Fibroblast of the aortic adventitia (primary cell): ENCODE data around the gene OR10R2. TPM values are rescaled to one million over a fixed set of nuclear protein-coding genes. Genes with fewer than 3 reads are reported as not detected.
A peak's percentile ranks its signal among the peaks of the same experiment; 100 is the strongest.

Experiments
- DNase-seq: peaks from one replicate; pipeline ENCODE4 v3.0.0-alpha.2; 2010; ENCODE audit warnings: low read depth
- H3K4me3 ChIP-seq: 2 replicates; pipeline ENCODE4 v1.5.1; 2011; ENCODE audit warnings: low read depth, mild to moderate bottlenecking, control low read depth, low read length, moderate library complexity
- CTCF ChIP-seq: IDR thresholded peaks from 2 replicates; pipeline ENCODE4 v1.5.1; 2011; ENCODE audit warnings: mild to moderate bottlenecking, low read length, control low read depth, inconsistent platforms; ENCODE audit not compliant: insufficient read depth
- total RNA-seq: library from RNA; depleted of rRNA; stranded (reverse); fragments of >200 nt; gene quantifications from 2 replicates; pipeline ENCODE4 v1.2.3, GENCODE V29; 2012; ENCODE audit warnings: low replicate concordance

OR10R2 gene
- total RNA-seq, 1 donor, result not detected

GRCh38 chr1:158520955-158521665, 49.1 kb downstream of the OR10R2 start:
- TF ChIP-seq CTCF, result no peak
- H3K4me3 ChIP-seq, result no peak overlapping the region
- DNase-seq, result no peak

GRCh38 chr1:158521666-158522058, 49.6 kb downstream of the OR10R2 start:
- DNase-seq, result no peak
- no peak for TF ChIP-seq CTCF
- no peak overlapping the region for H3K4me3 ChIP-seq

GRCh38 chr1:158527190-158527815, 55.3 kb downstream of the OR10R2 start:
- peak; percentile 35 for DNase-seq
- peak; percentile 62 for TF ChIP-seq CTCF
- no peak overlapping the region for H3K4me3 ChIP-seq

Other genes with a start within 250 kb of the OR10R2 start
- not detected in 2 replicates for gene CD1A, start 217.8 kb upstream of the OR10R2 start, total RNA-seq
- gene CD1C, start 182.3 kb upstream of the OR10R2 start, total RNA-seq, result not detected in 2 replicates
- not detected in 2 replicates for gene CD1B, start 140.7 kb upstream of the OR10R2 start, total RNA-seq
- gene CD1E, start 118.3 kb upstream of the OR10R2 start, total RNA-seq, result not detected in 2 replicates
- not detected in 2 replicates for gene OR10T2, start 72.8 kb upstream of the OR10R2 start, total RNA-seq
- gene OR10K2, start 46.0 kb upstream of the OR10R2 start, total RNA-seq, result not detected in 2 replicates
- not detected in 2 replicates for gene OR10K1, start 10.4 kb upstream of the OR10R2 start, total RNA-seq
- not detected in 2 replicates for gene OR6Y1, start 82.2 kb downstream of the OR10R2 start, total RNA-seq
- gene OR6P1, start 98.4 kb downstream of the OR10R2 start, total RNA-seq, result not detected in 2 replicates
- gene OR10X1, start 107.7 kb downstream of the OR10R2 start, total RNA-seq, result not detected in 2 replicates
- gene OR10Z1, start 133.0 kb downstream of the OR10R2 start, total RNA-seq, result not detected in 2 replicates
- gene SPTA1, start 214.5 kb downstream of the OR10R2 start, total RNA-seq, result 1.2 TPM in 1 of 2 replicates, not detected in the other
- gene OR6K2, start 228.4 kb downstream of the OR10R2 start, total RNA-seq, result not detected in 2 replicates
- not detected in 2 replicates for gene OR6K3, start 248.5 kb downstream of the OR10R2 start, total RNA-seq